HG02763 (cell line): Measurements from ENCODE around the gene ZNF541.
"Not testable (repeated sequence)": the region's sequence is repeated elsewhere in the genome, so short reads cannot be mapped to it uniquely, and the experiment has no call there.

ENCODE experiments used
- ATAC-seq: cut with Tn5 transposase; IDR thresholded peaks from one replicate; pipeline ENCODE4 v1.9.1; 2021; ENCODE audit warnings: mild to moderate bottlenecking, moderate library complexity; ENCODE audit not compliant: unreplicated experiment

The ZNF541 gene

DNA sequence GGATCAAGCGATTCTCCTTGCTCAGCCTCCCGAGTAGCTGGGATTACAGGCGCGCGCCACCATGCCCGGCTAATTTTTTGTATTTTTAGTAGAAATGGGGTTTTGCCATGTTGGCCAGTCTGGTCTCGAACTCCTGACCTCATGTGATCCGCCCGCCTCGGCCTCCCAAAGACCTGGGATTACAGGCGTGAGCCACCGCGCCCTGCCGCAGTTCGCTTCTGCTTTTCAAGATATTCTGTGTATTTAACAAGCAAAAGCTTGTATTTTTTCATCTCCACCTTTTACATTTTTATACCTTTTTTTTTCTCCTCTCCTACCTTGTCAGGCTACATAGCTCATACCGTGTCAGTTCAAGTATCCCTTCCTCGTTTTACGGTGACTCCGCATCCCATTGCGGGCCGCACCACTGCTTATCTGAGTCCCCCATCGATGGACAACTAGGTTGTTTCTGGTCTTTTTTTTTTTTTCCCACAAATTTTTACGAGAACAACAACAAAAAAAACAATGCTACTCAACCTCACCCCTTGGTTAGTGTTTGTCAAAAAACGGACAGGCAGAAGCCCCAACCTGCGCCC, 26.8 kb upstream of the ZNF541 start:
- not testable (repeated sequence) for ATAC-seq

DNA sequence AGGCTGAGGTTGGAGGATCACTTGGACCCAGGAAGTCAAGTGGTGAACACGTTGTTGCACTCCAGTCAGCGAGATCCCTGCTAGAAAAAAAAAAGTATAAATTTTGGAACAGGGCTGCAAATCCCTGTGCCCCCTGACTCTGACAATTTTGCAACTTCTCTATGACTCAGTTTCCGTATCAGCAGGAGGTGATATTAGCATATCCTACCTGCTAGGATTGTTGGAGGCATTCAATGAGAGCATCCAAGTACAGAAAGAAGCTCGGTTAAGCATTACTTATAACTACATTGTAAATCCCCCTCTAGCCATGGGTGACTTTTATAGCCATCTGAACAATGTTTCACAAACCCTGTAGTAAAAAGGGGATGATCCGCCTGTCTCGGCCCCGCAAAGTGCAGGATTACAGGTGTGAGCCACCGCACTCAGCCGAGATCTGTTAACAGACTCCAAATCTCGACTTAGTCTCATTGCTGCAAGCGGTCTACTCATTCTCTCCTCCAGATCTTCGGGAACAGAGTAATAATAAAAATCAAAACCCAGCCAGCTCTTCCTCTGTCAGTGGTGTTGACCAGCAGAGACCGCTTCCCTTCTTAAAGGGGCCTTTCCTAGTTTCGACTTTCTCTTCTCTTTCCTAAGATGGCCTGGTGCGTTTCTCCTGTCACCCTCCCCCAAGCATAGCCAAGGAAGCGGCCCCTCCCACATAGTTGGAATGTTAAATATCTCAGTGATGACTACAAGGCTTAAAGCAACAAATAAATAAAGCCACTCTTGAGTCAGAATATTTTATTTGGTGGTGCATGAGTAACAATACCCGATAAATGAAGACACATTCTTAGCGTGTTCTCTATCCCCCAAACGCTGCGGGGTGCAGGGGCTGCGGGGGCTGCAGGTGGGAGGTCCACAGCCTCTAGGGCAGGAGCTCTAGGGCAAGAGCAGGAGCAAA, 25.7 kb upstream of the ZNF541 start:
- no peak for ATAC-seq

DNA sequence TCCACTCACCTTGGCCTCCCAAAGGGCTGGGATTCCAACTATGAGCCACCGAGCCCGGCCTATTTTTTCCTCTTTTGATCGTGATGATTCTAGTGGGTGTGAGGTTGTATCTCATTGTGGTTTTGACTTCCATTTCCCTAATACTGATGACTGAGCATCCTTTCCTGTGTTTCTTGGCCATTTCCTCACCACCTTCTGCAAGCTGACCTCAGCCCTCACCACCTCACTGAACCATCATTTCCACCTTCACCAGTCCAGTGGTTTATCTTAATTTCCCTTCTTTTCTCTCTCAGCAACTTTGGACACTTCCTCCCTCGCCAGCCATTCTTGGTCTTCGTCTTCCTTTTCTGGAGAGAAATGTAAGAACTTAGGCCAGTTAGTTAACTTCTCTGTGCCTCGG, 23.0 kb upstream of the ZNF541 start:
- no peak for ATAC-seq

DNA sequence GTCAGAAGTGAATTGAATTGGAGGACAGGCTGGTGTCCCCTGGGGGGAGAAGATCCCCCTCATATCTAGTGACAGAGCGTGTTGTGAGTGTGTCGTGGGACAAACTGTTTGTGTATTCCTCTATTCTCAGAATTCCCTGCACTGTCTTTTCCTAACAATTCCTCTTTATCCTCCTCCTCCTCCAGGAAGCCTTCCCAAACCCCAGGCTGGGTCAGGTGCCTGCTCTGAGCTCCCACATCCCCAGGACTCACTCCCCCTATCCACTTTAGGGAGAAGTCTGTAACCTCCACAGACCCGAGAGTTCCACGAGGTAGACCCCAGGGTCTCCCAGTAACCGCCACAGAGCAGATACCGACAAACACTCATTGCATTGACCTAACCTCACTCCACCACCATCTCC, 20.9 kb upstream of the ZNF541 start:
- ATAC-seq, result no peak

DNA sequence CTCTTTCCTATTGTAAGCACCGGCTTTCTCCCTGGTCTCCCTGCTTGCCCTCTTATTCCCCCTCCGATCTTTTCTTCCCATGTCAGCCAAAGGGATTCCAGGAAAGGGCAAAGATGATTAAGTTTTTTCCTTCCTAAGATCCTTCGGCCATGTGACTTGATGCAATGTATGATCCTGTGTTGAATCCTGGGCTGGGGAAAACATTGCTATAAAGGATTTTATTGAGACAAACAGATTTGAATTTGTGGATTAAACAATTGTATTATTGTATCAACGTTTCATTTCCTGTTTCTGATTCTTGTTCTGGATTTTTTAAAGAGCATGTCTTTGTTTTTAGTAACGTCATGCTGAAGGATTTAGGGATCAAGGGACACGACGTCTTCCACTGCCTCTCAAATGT, 16.9 kb upstream of the ZNF541 start:
- ATAC-seq, result no peak

DNA sequence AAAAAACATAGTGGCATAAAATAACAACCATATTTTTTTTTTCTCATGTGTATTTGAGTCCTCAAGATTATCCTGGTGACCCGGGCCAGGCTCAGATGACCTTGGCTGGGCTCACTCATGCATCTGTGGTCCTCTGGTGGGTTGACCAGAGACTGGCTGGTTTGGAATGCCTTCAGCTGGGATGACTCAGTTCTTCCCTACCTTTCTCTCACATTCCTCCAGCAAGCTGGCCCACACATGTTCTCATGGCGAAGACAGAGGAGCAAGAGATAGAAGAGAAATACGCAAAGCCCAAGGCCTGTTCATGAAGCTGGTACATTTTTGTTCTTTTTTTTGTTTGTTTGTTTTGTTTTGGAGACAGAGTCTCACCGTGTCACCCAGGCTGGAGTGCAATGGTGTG, 14.3 kb upstream of the ZNF541 start:
- no peak for ATAC-seq

DNA sequence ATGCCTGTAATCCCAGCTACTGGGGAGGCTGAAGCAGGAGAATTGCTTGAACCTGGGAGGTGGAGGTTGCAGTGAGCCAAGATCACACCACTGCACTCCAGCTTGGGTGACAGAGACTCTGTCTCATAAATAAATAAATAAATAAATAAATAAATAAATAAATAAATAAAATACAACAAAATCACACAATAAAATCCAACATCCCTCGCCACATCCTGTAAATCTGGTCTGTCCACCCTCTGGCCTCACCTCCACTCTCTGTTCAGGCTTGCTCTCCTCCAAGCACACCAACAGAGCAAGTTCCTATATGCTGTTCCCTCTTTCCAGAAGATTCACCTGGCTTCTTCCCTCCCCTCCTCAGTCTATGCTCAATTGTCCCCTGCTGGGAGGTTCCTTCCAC, 10.2 kb upstream of the ZNF541 start:
- ATAC-seq, result not testable (repeated sequence)

DNA sequence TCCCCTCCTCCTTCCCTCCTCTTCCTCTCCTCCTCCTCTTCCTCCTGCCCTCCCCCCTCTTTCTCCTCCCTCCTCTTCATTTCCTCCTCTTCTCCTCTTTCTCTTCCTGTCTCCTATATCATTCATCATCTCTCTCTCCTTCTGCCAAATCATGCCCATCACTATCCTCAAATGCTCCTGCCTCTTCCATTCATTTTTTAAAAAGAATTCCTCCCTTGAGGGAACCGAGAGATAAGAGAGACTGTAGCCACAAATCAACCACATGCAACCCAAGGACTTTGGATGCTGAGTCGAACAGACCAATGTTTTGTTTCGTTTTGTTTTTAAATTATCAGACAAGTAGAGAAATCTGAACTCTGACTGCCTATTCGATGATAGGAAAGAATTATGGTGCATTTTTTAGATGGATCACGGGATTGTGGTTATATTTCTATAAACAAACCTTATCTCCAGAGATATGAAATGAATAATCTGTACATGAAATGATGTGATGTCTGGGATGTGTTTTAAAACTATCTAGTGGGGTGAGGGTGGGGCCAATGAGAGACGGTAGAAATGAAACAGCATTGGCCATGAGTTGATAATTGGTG, 9.5 kb upstream of the ZNF541 start:
- ATAC-seq, result no peak

DNA sequence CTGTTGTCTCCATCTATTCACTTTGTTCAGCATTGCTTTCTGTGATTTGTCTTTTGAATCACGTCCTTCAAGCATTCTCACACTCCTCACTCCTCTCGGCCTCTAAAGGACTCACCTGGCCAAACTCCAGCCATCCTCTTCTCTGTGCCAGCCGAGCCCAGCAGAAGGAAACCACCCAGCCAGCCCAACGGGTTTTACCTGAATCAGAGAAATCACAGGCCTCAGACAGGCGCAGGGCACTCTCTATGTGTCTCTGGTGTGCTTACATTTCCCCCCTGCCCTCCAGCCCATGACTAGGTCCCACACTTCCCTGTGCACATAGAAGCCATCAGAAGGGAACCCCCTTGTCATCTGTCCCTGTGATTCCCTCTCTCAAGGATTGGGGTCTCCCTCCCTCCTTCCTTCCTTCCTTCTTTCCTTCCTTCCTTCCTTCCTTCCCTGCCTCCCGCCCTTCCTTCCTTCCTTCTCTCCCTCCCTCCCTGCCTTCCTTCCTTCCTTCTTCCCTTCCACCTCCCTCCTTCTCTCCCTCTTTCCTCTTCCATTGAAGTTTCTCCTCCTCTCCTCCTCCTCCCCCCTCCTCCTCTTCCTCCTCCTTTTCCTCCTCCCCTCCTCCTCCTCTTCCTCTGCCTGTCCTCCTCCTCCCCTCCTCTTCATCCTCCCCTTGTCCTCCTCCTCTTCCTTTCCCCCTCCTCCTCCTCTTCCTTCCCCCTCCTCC, 8.8 kb upstream of the ZNF541 start:
- no peak for ATAC-seq

DNA sequence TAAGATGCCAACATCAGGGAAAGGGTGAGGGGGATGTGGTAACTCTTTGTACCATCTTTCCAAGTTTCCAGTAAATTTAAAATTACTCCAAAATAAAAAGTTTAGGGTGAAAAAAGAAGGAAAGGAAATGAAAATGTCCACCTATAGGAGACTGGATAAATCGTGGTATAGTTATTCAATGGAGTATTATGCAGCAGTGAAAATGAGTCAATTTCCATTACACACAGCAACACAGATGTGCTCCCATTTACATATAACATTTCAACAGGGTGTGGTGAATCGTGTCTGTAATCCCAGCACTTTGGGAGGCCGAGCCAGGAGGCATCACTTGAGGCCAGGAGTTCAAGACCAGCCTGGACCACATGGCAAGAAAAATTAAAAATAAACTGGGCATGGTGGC, 7.4 kb upstream of the ZNF541 start:
- no peak for ATAC-seq

DNA sequence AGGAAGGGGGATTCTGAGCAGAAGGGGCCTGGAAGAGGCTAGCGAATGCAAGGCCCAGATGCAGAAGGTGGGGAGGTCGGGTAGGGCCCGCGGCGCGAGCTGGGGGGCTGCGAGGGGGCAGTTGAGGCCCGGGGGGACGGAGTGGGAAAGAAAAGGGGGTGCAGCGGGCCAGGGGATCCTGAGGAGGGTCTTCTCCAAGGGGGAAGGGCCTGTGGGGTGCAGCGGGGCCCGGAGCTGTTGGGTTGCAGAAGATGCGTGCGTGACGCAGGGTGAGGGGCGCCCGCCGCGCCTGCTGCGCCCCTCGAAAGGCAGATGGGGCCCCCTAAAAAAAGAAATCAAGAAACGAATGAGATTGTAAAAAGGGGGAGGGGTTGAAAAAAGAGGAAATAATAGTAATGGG, 313 bp downstream of the ZNF541 start:
- ATAC-seq, result no peak

DNA sequence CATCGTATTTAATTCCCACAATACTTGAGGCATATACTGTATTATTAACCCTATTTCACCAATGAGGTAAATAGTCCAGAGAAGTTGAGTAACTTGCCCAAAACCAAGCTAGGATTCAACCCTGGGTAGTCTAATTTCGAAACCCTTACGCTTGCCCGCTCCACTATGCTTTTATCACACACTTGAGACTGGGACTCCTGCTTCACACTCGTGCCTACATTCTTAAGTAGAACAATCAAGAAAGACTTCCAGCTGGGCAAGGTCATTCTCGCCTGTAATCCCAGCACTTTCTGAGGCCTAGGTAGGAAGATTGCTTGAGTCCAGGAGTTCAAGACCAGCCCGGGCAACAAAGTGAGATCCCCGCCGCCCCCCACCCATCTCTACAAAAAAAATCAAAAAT, 3.6 kb downstream of the ZNF541 start:
- no peak for ATAC-seq

DNA sequence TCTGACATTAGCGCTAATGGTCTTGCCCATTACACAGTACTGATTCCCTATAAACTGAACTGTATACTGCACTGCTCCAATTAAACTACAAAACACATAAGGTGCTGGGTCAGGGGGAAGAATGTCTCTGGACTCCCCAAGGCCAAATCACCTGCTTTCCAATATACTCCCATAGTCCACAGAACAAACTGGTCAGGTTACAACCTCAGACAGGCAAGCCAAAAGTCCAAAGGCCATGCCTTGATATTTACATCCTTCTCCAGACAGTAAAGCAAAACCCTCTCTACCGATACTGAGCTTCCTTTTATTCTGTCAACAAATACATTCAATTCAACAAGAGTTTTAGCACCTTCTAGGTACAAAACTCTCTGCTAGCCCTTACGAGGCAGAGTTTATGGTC, 8.9 kb downstream of the ZNF541 start:
- no peak for ATAC-seq

DNA sequence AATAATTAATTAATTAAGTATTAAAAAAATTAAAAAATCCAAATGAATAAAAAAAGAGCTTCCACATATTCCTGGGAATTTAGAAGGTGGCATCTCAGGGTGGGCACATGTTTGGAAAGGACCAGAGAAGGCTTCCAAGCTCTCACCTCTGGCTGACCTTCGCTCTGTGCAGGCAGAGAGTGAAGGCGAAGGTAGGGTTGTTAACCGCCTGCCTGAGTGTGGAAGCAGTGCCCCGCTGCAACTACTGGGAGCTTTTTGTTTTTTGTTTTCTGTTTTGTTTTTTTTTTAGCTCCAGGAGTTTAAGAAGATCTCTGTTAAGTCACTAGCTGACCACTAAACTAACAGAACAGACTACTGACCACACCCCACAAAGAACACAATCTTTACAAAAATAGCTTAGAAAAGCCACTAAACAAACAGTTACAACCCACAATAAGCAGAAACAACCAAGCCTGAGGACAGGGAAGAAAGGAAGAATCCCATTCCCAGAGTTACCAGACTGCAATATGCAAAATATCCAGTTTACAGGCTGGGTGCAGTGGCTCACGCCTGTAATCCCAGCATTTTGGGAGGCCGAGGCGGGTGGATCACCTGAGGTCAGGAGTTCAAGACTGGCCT, 11.4 kb downstream of the ZNF541 start:
- ATAC-seq, result no peak

DNA sequence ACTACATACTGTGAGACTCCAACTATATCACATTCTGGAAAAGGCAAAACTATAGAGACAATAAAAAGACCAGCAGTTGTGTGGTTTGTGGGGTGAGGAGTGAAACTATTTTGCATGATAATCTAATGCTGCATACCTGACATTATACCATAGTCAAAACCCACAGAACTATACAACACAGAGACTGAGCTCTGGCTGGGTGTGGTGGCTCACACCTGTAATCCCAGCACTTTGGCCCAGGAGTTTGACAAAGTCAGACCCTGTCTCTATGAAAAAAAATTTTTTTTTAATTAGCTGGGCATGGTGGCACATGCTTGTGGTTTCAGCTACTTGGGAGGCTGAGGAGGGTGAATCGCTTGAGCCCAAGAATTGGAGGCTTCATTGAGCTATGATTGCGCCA, 11.9 kb downstream of the ZNF541 start:
- ATAC-seq, result no peak

DNA sequence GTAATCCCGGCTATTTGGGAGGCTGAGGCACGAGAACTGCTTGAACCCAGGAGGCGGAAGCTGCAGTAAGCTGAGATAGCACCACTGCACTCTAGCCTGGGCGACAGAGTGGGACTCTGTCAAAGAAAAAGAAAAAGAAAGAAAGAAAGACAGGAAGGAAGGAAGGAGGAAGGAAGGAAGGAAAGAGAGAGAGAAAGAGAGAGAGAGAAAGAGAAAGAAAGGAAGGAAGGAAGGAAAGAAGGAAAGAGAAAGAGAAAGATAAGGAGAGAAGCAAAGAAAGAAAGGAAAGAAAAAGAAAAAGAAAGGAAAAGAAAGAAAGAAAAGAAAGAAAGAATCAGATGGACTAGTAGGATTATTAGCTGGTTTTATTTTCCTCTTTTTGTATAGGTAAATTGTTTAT, 22.8 kb downstream of the ZNF541 start:
- no peak for ATAC-seq

DNA sequence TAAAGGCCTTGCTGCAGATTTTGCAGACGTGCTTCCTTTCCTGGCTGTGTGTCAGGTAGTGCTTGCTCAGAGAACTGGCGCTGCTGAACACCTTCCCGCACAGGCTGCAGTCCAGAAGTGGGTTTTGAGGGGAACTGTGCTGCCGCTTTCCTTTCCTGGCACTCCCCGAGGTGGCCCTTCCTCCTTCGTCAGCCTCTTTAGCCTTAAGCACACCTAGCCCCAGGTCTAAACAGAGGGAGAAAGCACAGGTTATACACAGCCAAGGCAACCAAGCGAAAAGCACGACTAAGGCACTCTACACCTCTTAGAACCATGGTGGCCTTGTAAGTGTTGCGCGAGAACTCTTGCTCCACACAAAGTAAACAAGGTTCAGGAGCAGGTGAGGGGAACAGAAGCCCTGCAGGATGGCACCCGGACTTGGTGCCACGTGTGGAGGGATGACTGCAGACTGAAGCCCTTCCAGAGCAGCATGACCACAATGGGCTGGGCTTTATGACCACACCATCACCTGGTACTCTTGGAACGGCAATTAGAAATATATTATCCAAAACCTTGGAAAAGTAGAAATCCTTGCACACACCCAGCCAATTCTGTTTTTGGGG, 23.6 kb downstream of the ZNF541 start:
- no peak for ATAC-seq

DNA sequence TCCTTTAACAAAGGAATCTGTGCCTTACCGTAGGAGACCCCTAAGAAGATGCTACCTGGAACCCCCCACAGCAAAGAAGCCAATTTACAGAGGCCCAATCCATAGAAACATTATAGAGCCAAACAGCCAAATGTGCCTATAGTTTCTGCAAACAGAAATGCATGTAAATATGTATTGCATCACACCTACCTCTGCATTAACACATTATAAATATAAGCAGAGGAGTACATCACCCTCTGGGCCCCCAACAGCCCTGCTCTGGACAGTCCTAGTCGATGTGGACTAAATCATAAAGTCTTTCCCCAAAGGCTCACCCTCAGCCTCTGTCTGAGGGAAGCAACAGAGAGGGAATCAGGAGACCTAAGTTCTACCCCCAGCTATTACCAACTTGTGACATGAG, 25.7 kb downstream of the ZNF541 start:
- no peak for ATAC-seq

DNA sequence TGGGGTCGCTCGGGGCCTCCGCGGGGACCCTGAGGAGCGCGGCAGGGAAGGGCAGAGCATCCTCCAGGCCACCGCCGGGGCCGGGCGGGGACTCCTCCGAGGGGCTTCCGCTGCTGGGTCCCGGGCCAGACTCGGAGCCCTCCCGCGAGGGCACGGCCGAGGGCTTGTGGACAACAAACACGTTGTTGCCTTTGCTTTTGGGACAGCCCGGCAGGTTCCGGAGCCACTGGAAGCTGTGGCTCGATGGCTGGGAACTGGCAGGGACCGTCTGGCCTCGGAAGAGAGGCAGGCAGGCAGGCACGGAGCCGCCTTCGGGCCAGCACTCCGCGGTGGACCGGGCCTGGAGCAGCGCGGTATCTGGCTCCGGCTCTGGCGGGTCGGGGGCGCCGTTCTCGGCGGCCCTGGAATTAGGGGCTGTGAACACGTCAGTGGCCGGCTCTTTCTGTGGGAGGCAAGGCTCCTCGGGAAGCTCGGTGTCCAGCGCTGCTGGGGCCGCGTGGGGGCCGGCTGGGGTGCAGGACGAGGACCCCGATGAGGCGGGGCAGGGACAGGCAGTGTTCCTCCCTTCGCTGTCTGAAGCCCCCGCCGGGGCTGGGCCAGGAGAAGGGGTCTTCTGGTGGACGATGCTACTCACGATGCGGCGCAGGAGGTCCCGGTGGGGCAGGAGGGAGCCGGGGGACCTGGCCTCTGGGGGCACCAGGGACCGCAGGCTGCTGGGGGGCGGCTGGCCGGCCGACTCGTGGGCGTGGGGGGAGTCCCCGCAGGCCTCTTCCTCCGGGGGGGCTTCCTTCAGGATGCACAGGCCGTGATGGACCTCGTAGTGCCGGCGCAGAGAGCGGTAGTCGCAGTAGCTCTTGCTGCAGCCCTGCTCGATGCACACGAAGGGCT, 27.6 kb downstream of the ZNF541 start:
- ATAC-seq, result no peak

DNA sequence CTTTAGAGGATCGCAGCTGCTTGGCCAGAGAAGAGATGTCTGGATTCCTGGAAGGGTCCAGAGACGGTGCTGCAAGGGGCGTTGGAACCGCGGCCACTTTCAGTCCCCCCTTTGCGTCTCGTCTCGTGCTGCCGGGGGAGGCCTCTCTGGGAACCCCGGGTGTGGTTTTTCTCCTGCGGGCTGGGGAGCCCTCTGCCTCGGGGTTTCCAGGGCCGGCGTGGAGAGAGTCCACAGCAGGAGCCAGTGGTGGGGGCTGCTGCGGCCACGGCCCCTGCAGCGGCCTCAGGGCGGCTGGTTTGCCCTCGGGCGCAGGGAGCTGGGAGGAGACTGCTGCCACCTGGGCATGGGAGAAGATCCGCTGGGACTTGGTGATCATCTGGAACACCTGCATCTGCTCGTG, 28.5 kb downstream of the ZNF541 start:
- ATAC-seq, result no peak
